ENCODE data around the gene KITLG. TPM values are rescaled to one million over a fixed set of nuclear protein-coding genes. Genes with fewer than 3 reads are reported as not detected.

KITLG gene
- total RNA-seq, 4 donors from 2014 or later = 10.5 to 44.6 (median 29.1) TPM

- peaks cover 3 to 62% (median 38%) of the 10 kb centered on the region in 4 donors for H3K4me1 ChIP-seq
- in situ Hi-C loops (cut with MboI; ENCODE audit: low pct_ligation_motif_present in 1 of 4, low pct_unique_long_range_greater_than_20kb in 1 of 4, low sequenced_read_pairs in 3 of 4) = loop anchor here (25.0 kb wide), 1 partner anchor 410 kb away; no protein-coding TSS in a partner anchor
- no peak for DNase-seq
- H3K36me3 ChIP-seq = no peaks in the 10 kb centered on the region
- TF ChIP-seq, protein P1, sequence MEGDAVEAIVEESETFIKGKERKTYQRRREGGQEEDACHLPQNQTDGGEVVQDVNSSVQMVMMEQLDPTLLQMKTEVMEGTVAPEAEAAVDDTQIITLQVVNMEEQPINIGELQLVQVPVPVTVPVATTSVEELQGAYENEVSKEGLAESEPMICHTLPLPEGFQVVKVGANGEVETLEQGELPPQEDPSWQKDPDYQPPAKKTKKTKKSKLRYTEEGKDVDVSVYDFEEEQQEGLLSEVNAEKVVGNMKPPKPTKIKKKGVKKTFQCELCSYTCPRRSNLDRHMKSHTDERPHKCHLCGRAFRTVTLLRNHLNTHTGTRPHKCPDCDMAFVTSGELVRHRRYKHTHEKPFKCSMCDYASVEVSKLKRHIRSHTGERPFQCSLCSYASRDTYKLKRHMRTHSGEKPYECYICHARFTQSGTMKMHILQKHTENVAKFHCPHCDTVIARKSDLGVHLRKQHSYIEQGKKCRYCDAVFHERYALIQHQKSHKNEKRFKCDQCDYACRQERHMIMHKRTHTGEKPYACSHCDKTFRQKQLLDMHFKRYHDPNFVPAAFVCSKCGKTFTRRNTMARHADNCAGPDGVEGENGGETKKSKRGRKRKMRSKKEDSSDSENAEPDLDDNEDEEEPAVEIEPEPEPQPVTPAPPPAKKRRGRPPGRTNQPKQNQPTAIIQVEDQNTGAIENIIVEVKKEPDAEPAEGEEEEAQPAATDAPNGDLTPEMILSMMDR (IDR thresholded peaks at IDR 0.05) = peak; percentile 20 to 60 (median 37)
- no peak for TF ChIP-seq EP300 (IDR thresholded peaks at IDR 0.05; ENCODE audit: low read depth)
- TF ChIP-seq POLR2A (IDR thresholded peaks at IDR 0.05) = no peak
- peak in 1 of 3 donors; percentile 22 for TF ChIP-seq POLR2AphosphoS5 (IDR thresholded peaks at IDR 0.05)
- no peaks in the 10 kb centered on the region for H3K27me3 ChIP-seq
- 47 to 50% methylated on average over 1 of the region's 1 CpG for WGBS, 2 donors (ENCODE audit: low coverage in 1 of 2)
- intact Hi-C loops (cut with DNase I; ENCODE audit: low total_unique reads) = loop anchor here (10.0 kb wide), 1 partner anchor 433 kb away; the partner anchor contains the start of genes CEP290 and TMTC3
- H3K9me3 ChIP-seq = no peaks in the 10 kb centered on the region
- H3K4me3 ChIP-seq = peak overlapping the region in 3 of 4 donors; percentile 64 to 70 (median 68)
- H3K27ac ChIP-seq = peak overlapping the region; percentile 86 to 92 (median 90)
Measured at GRCh38 chr12:88577537-88577936, 2.7 kb downstream of the KITLG start.

DNA sequence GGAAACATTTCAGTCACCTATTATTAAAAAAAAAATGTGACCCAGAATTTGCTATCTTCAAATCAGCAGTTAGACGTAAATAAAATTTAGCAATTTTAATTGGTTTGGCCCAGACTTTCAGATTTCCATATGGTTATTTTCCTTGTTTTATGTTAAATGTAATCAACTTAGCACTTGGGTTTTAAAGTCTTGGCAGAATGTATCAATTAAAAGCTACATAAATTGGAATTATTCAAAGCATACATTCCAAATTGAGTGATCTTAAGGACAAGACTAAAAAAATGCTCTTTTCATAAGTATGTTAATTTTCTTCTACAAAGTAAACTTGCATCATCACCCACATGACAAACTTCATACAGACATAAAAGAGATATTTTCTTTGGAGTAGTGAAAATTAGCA lies 3.4 kb downstream of the KITLG start:
- H3K36me3 ChIP-seq = no peaks in the 10 kb centered on the region
- intact Hi-C loops (cut with DNase I; ENCODE audit: low total_unique reads) = loop anchor here (10.0 kb wide), 1 partner anchor 432 kb away; the partner anchor contains the start of genes CEP290 and TMTC3
- no peaks in the 10 kb centered on the region for H3K27me3 ChIP-seq
- H3K9me3 ChIP-seq = no peaks in the 10 kb centered on the region
- H3K27ac ChIP-seq = peak overlapping the region; percentile 86 to 92 (median 90)
- H3K4me1 ChIP-seq = peaks cover 3 to 69% (median 40%) of the 10 kb centered on the region in 4 donors
- in situ Hi-C loops (cut with MboI; ENCODE audit: low pct_ligation_motif_present in 1 of 4, low pct_unique_long_range_greater_than_20kb in 1 of 4, low sequenced_read_pairs in 3 of 4) = loop anchor here (25.0 kb wide), 1 partner anchor 410 kb away; no protein-coding TSS in a partner anchor
- TF ChIP-seq, protein P1 (IDR thresholded peaks at IDR 0.05) = no peak
- TF ChIP-seq POLR2A (IDR thresholded peaks at IDR 0.05) = no peak
- no peak for TF ChIP-seq EP300 (IDR thresholded peaks at IDR 0.05; ENCODE audit: low read depth)
- no peak for TF ChIP-seq POLR2AphosphoS5 (IDR thresholded peaks at IDR 0.05)
- no peak for DNase-seq
- H3K4me3 ChIP-seq = peak overlapping the region in 1 of 4 donors; percentile 68
- WGBS, 2 donors (ENCODE audit: low coverage in 1 of 2) = 67 to 75% methylated on average over 1 of the region's 1 CpG

DNA sequence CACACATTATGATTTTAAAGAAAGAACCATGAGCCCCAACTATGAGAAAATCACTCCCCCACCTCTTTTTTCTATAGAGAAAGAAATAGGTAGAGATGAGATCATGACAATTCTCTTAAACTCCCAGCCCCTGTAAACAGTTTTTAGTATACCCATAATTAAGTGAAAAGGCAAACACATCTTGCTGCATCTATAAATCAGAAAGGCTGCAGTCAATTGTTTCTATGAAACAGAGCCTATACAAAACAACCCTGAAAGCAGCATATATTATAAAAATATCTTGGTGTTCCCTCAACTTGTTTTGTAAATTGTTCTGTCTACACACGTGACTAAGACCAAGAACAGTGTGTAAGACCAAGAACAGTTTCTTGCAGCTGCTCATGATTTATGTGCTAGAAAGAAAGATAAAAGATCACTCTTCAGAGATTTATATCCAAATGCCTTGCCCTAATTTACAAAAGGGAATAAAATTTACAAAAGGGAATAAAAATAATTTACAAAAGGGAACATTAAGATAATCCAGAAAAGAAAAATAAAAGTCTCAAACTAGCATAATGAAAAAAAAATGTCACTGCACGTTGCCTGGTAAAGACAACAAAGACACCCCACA lies 4.8 kb downstream of the KITLG start:
- 16 to 17% methylated on average over 2 of the region's 2 CpGs for WGBS, 2 donors (ENCODE audit: low coverage in 1 of 2)
- peak in 1 of 3 donors; percentile 11 for TF ChIP-seq POLR2AphosphoS5 (IDR thresholded peaks at IDR 0.05)
- no peak for TF ChIP-seq EP300 (IDR thresholded peaks at IDR 0.05; ENCODE audit: low read depth)
- DNase-seq = no peak
- Histone ChIP-seq H3K27me3 (no peaks in the 10 kb centered on the region), H3K27ac (peak overlapping the region; percentile 86 to 92 (median 90)), H3K4me3 (peak overlapping the region in 1 of 4 donors; percentile 11), H3K4me1 (peaks cover 3 to 76% (median 45%) of the 10 kb centered on the region in 4 donors), H3K9me3 (no peaks in the 10 kb centered on the region), H3K36me3 (no peaks in the 10 kb centered on the region)
- in situ Hi-C loops (cut with MboI; ENCODE audit: low pct_ligation_motif_present in 1 of 4, low pct_unique_long_range_greater_than_20kb in 1 of 4, low sequenced_read_pairs in 3 of 4) (loop anchor here (25.0 kb wide), 1 partner anchor 412 kb away; no protein-coding TSS in a partner anchor), intact Hi-C loops (cut with DNase I; ENCODE audit: low total_unique reads) (loop anchor here (10.0 kb wide), 1 partner anchor 431 kb away; the partner anchor contains the start of genes CEP290 and TMTC3)

DNA sequence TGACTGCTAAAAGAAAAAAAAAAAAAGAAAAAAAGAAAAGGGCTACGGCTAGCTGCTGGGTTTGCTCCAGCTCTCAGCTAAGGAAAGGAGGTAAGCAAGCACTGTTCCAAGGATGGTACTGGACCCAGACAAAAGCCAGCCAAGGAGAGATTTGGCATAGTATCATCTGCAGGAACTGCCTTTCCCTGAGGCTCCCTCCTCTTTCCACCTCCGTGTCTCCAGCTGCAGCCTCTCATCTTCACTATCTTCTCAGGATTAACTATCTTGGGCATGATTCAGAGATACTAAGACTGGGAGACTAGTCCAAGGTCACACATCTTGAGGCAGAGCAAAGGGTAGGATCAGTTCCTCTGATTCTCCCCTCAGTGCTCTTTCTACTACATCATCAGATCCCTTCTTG lies 6.0 kb downstream of the KITLG start:
- peaks cover 3 to 88% (median 45%) of the 10 kb centered on the region in 4 donors for H3K4me1 ChIP-seq
- intact Hi-C loops (cut with DNase I; ENCODE audit: low total_unique reads) = loop anchor here (10.0 kb wide), 1 partner anchor 429 kb away; the partner anchor contains the start of genes CEP290 and TMTC3
- no peaks in the 10 kb centered on the region for H3K36me3 ChIP-seq
- peak overlapping the region; percentile 86 to 92 (median 90) for H3K27ac ChIP-seq
- TF ChIP-seq, protein P1 (IDR thresholded peaks at IDR 0.05) = no peak
- peak in 1 of 3 donors; percentile 5 for TF ChIP-seq POLR2AphosphoS5 (IDR thresholded peaks at IDR 0.05)
- no peaks in the 10 kb centered on the region for H3K9me3 ChIP-seq
- no peak overlapping the region for H3K4me3 ChIP-seq
- WGBS, 2 donors (ENCODE audit: low coverage in 1 of 2) = 51 to 52% methylated on average over 2 of the region's 2 CpGs
- no peak for DNase-seq
- in situ Hi-C loops (cut with MboI; ENCODE audit: low pct_ligation_motif_present in 1 of 4, low pct_unique_long_range_greater_than_20kb in 1 of 4, low sequenced_read_pairs in 3 of 4) = no loop called here
- H3K27me3 ChIP-seq = no peaks in the 10 kb centered on the region
